Thyroid gland (tissue), 4 donors: ENCODE measurements around the gene HIVEP3. TPM values are rescaled to one million over a fixed set of nuclear protein-coding genes. Genes with fewer than 3 reads are reported as not detected.
A peak's percentile ranks its signal among the peaks of the same experiment; 100 is the strongest.

ENCODE experiments used
- DNase-seq, 2 donors: peaks; one replicate each; pipeline ENCODE4 v3.0.0-alpha.2; 2019
- H3K27ac ChIP-seq, 3 donors: fragments of 200-600 bp; sonication (generic); 1 replicate in 2 of 3; 2 replicates in 1 of 3; pipeline ENCODE4 v1.5.1; 2016 to 2019; ENCODE audit warnings: mild to moderate bottlenecking in 1 of 3, moderate library complexity in 1 of 3
- H3K27me3 ChIP-seq: fragments of 200-600 bp; sonication (generic); one replicate; pipeline ENCODE4 v1.5.1; 2019
- H3K36me3 ChIP-seq, 2 donors: fragments of 200-600 bp; sonication (generic); one replicate each; pipeline ENCODE4 v1.5.1; 2016 to 2019
- H3K4me1 ChIP-seq, 2 donors: fragments of 200-600 bp; sonication (generic); one replicate each; pipeline ENCODE4 v1.5.1; 2017 to 2019
- H3K4me3 ChIP-seq, 3 donors: fragments of 200-600 bp; sonication (generic); replicated peaks in 1 of 3; 1 replicate in 2 of 3; 2 replicates in 1 of 3; pipeline ENCODE4 v1.5.1; 2016; ENCODE audit warnings: mild to moderate bottlenecking in 1 of 3
- H3K9me3 ChIP-seq: fragments of 200-600 bp; sonication (generic); one replicate; pipeline ENCODE4 v1.5.1; 2017
- CTCF ChIP-seq, 6 experiments: fragments of 200-600 bp in 3 of 6; fragments of 450-650 bp in 3 of 6; sonication (generic) in 3 of 6; IDR thresholded peaks; one replicate each; pipeline ENCODE4 v1.5.1; 2016 to 2019; ENCODE audit warnings: antibody characterized with exemption in 6 of 6, mild to moderate bottlenecking in 2 of 6, inconsistent platforms in 1 of 6, moderate library complexity in 1 of 6
- POLR2A ChIP-seq, 2 donors: fragments of 450-650 bp; IDR thresholded peaks; one replicate each; pipeline ENCODE4 v1.6.1; 2017; ENCODE audit warnings: antibody characterized with exemption in 2 of 2, mild to moderate bottlenecking in 2 of 2, moderate library complexity in 1 of 2
- WGBS, 2 donors: methylation state at CpG; one replicate each; pipeline ENCODE4 v1.1.5; 2017; 5-methylcytosine and 5-hydroxymethylcytosine counted together
- intact Hi-C: fragments of 100-400 bp; cut with DNase I; formaldehyde crosslinking; loops from one replicate; pipeline ENCODE4 v1.15.1; 2023
- total RNA-seq, 4 donors: library from RNA; depleted of rRNA; stranded (reverse); fragments of >200 nt; gene quantifications; one replicate each; pipeline ENCODE4 v1.2.3, GENCODE V29; 2016

HIVEP3 gene
- total RNA-seq, 4 donors from 2014 or later = 9.7 to 13.5 (median 12.5) TPM

DNA sequence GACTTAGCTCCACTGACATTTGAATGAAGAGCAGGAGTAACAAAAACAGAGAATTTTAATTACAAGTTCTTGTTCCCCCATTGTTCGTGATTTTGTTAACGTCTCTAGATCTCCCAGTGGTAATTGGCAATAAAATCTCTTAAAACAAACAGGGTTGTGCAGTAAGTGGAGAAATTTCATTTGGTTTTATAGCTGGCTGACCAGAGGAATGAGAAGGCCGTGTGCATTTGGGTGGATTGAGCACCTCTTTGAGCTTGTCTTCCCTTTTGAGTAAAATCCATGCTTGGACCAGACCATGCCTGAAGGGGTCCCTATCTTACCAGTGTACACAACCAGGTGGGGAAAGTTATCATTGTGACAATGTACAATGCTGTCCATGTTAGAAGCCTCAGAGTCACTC is 137.8 kb downstream of the HIVEP3 start:
- intact Hi-C loops = no loop called here
- peak overlapping the region; percentile 79 to 89 (median 84) for H3K27ac ChIP-seq
- WGBS, 2 donors = 30 to 44% methylated on average over 3 of the region's 3 CpGs

GRCh38 chr1:41780322-41780721 is 138.4 kb downstream of the HIVEP3 start:
- no peaks in the 10 kb centered on the region for H3K9me3 ChIP-seq
- H3K4me3 ChIP-seq = no peak overlapping the region
- TF ChIP-seq POLR2A (IDR thresholded peaks at IDR 0.05) (no peak), CTCF (IDR thresholded peaks at IDR 0.05) (no peak)
- H3K27me3 ChIP-seq = no peaks in the 10 kb centered on the region
- intact Hi-C loops = no loop called here
- H3K4me1 ChIP-seq = peaks cover 40 to 67% of the 10 kb centered on the region in 2 donors
- DNase-seq = peak; percentile 27 to 51
- H3K27ac ChIP-seq = peak overlapping the region; percentile 62 to 89 (median 84)
- no peaks in the 10 kb centered on the region for H3K36me3 ChIP-seq
- 48 to 80% methylated on average over 1 to 2 of the region's 2 CpGs for WGBS, 2 donors

More for the DNA sequence above, 137.8 kb downstream of the HIVEP3 start:
- Histone ChIP-seq H3K4me1 (peaks cover 40 to 64% of the 10 kb centered on the region in 2 donors), H3K36me3 (no peaks in the 10 kb centered on the region), H3K4me3 (no peak overlapping the region), H3K9me3 (no peaks in the 10 kb centered on the region), H3K27me3 (no peaks in the 10 kb centered on the region)
- no peak for TF ChIP-seq POLR2A (IDR thresholded peaks at IDR 0.05)
- TF ChIP-seq CTCF (IDR thresholded peaks at IDR 0.05) = peak in 1 of 6 experiments; percentile 5
- DNase-seq = peak; percentile 59 to 60

- no peak overlapping the region for H3K4me3 ChIP-seq
- intact Hi-C loops = no loop called here
- peak overlapping the region; percentile 62 to 89 (median 84) for H3K27ac ChIP-seq
- DNase-seq = no peak
- no peaks in the 10 kb centered on the region for H3K36me3 ChIP-seq
- no peak for TF ChIP-seq CTCF (IDR thresholded peaks at IDR 0.05)
- TF ChIP-seq POLR2A (IDR thresholded peaks at IDR 0.05) = no peak
- WGBS, 2 donors = 97% methylated on average over 6 of the region's 6 CpGs
- H3K27me3 ChIP-seq = no peaks in the 10 kb centered on the region
- peaks cover 38 to 67% of the 10 kb centered on the region in 2 donors for H3K4me1 ChIP-seq
- H3K9me3 ChIP-seq = no peaks in the 10 kb centered on the region
Observed at GRCh38 chr1:41779360-41779759, 139.4 kb downstream of the HIVEP3 start.

DNA sequence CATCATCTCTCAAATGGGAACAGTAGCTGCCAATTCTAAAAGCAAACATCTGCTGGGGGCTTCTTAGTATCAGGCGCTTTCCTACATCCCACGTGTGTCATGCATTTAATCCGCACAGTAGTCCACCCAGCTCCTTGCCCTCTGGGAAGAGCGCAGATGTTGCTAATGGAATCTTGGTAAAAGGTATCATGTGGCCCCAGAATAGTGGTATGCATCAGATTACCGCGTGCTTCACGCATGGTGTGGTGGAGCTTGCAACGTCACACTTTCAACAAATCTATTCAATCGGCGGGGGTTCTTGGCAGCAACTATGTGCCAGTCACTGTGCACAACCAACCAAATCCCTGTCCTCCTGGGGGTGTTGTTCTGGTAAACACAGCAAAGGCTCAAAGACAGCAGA is 141.0 kb downstream of the HIVEP3 start:
- H3K36me3 ChIP-seq = no peaks in the 10 kb centered on the region
- intact Hi-C loops = no loop called here
- H3K27me3 ChIP-seq = no peaks in the 10 kb centered on the region
- 93% methylated on average over 10 of the region's 10 CpGs for WGBS, 2 donors
- no peak overlapping the region for H3K27ac ChIP-seq
- no peak for TF ChIP-seq POLR2A (IDR thresholded peaks at IDR 0.05)
- no peak for TF ChIP-seq CTCF (IDR thresholded peaks at IDR 0.05)
- peaks cover 43 to 75% of the 10 kb centered on the region in 2 donors for H3K4me1 ChIP-seq
- H3K9me3 ChIP-seq = no peaks in the 10 kb centered on the region
- DNase-seq = no peak
- no peak overlapping the region for H3K4me3 ChIP-seq

- 42 to 83% methylated on average over 1 to 7 of the region's 8 CpGs for whole genome bisulfite sequencing, 2 donors
- no peak for TF ChIP-seq POLR2A (IDR thresholded peaks at IDR 0.05)
- intact Hi-C loops = no loop called here
- peak; percentile 87 to 89 for DNase-seq
- Histone ChIP-seq H3K36me3 (no peaks in the 10 kb centered on the region), H3K27me3 (no peaks in the 10 kb centered on the region), H3K4me3 (no peak overlapping the region), H3K9me3 (no peaks in the 10 kb centered on the region), H3K27ac (peak overlapping the region; percentile 8 to 54 (median 29)), H3K4me1 (peaks cover 50 to 79% of the 10 kb centered on the region in 2 donors)
Observed at GRCh38 chr1:41776891-41777441, 141.8 kb downstream of the HIVEP3 start.
